Fibroblast of pulmonary artery (primary cell): ENCODE measurements around the gene TAGAP.
A peak's percentile ranks its signal among the peaks of the same experiment; 100 is the strongest.

Experiments used
- DNase-seq: peaks from one replicate; pipeline ENCODE4 v3.0.0-alpha.2; 2010; ENCODE audit warnings: low read depth
- H3K4me3 ChIP-seq: replicated peaks from 2 replicates; pipeline ENCODE4 v1.5.1; 2011; ENCODE audit warnings: low read depth, mild to moderate bottlenecking, control low read depth, low read length, moderate library complexity
- TF ChIP-seq, protein P1 (sequence below): IDR thresholded peaks from 2 replicates; pipeline ENCODE4 v1.5.1; 2011; ENCODE audit warnings: mild to moderate bottlenecking, control low read depth, low read length, inconsistent platforms; ENCODE audit errors: missing control alignments

The TAGAP gene

DNA sequence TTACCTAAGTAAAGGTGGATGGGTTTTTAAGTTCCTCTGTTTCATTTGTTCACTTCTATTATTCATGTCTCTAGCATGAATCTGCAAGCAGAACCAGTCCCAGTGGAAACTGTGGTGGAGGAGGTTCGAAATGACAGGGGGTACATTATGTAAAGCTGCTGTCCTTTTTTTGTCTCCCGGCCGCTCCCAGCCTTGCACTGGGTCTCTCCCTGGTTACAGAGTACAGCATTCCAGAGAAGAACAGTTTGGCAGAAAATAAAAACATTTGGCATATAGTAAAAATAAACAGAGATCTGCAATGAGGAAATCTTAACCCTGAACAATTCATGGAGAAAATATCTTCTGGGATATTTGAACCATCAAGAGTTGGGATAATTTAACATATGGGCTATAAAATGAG is 34.6 kb upstream of the TAGAP start:
- no peak overlapping the region for H3K4me3 ChIP-seq
- DNase-seq, result no peak

DNA sequence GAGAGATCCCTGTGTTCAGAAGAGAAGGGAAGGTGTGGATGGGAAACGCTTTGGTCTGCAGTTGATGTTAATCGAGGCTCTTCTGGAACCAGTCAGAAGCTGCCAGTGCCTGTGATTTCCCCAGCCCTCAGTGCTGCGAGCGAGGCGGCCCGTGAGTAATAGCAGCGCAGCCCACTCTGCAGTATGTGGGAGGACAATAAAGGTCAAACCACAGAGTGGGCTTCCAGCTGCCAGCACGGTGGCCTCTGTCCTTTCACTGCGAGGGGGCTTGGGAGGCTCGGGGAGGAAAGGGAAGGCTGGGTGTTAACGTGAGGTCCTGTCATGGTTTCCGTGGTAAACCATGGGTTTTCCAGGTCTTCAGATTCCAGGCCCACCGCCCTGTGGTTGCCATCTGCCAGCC is 32.3 kb upstream of the TAGAP start:
- TF ChIP-seq, protein P1, sequence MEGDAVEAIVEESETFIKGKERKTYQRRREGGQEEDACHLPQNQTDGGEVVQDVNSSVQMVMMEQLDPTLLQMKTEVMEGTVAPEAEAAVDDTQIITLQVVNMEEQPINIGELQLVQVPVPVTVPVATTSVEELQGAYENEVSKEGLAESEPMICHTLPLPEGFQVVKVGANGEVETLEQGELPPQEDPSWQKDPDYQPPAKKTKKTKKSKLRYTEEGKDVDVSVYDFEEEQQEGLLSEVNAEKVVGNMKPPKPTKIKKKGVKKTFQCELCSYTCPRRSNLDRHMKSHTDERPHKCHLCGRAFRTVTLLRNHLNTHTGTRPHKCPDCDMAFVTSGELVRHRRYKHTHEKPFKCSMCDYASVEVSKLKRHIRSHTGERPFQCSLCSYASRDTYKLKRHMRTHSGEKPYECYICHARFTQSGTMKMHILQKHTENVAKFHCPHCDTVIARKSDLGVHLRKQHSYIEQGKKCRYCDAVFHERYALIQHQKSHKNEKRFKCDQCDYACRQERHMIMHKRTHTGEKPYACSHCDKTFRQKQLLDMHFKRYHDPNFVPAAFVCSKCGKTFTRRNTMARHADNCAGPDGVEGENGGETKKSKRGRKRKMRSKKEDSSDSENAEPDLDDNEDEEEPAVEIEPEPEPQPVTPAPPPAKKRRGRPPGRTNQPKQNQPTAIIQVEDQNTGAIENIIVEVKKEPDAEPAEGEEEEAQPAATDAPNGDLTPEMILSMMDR, result no peak
- DNase-seq, result peak; percentile 19
- H3K4me3 ChIP-seq, result no peak overlapping the region

More for the DNA sequence above, 34.6 kb upstream of the TAGAP start:
- TF ChIP-seq, protein P1, result no peak

DNA sequence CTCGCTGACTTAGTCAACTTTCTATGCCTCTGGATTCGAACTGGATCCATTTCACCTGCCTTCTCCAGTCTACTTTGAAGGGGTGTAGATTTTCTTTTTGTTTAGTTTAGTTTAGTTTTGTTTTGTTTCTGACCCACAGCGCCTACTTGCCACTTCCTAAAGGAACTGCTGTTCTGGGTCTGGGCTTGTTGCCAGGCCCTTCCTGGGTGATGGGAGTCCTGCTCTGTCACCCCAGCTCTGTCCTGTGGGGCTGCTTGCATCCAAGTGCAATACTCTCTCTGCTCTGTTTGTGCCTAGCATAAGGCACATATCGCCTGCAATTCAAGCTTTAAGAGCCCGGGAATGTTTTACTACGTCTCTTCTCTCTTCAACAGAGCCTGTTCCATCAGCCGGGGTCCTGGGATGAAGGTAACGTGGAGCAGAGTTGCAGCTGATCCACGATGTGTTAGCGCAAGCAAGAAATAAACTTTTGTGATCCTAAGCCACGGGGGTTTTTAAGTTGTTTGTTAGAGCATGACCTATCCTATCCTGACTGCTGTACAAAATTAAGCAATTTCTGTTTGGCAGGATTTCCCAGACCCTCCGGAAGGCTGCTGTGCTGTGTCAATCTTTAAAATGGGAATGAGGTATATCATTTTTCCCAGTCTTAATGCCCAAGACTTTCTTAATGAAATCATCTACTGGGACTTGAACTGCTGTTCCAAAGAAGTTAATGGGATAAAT is 30.9 kb upstream of the TAGAP start:
- DNase-seq, result no peak
- TF ChIP-seq, protein P1, result no peak
- H3K4me3 ChIP-seq, result no peak overlapping the region

DNA sequence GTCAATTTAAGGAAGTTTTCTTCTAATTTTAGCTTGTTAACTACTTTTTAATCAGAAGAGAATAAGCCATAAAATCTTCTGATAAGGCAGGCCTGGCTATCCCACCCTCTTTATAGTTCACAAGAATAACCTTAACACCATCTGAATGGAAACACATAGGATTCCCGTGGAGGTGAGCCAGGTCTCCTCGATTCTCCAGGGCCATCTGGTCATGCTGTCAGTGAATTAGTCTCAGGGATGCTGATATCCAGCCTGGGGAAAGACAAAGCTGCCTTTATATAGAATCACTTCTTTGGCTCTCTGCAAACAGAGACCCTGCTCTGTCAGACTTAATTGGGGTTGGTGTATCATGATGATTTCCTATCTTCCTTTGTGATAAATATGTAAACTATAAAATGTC is 30.1 kb upstream of the TAGAP start:
- TF ChIP-seq, protein P1, result no peak
- no peak for DNase-seq
- no peak overlapping the region for H3K4me3 ChIP-seq

DNA sequence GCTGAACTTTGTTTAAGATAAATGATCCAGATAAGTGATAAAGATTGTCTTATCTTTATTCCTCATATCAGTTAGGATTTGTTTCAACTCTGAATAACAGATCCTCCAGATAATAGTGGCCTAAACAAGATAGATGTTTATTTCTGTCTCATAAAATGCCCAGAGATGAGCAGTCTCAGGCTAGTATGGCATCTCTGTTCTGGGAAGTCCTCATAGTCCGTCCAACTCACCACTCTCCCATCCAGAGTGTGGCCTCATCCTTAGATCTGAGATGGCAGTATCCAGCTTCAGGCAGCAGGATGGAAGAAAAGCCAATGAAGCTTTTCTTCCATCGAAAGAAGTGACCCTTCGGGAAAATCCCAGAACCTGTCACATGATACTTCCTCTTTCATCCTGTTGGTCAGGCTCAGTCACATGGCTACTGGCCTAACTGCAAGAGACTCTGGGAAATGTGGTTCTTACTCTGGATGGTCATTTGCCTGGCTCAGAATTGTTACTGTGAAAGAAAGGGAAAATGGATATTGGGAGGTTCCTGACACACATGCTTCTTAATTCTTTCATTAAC is 29.4 kb upstream of the TAGAP start:
- H3K4me3 ChIP-seq, result no peak overlapping the region
- TF ChIP-seq, protein P1, result no peak
- peak; percentile 50 for DNase-seq

DNA sequence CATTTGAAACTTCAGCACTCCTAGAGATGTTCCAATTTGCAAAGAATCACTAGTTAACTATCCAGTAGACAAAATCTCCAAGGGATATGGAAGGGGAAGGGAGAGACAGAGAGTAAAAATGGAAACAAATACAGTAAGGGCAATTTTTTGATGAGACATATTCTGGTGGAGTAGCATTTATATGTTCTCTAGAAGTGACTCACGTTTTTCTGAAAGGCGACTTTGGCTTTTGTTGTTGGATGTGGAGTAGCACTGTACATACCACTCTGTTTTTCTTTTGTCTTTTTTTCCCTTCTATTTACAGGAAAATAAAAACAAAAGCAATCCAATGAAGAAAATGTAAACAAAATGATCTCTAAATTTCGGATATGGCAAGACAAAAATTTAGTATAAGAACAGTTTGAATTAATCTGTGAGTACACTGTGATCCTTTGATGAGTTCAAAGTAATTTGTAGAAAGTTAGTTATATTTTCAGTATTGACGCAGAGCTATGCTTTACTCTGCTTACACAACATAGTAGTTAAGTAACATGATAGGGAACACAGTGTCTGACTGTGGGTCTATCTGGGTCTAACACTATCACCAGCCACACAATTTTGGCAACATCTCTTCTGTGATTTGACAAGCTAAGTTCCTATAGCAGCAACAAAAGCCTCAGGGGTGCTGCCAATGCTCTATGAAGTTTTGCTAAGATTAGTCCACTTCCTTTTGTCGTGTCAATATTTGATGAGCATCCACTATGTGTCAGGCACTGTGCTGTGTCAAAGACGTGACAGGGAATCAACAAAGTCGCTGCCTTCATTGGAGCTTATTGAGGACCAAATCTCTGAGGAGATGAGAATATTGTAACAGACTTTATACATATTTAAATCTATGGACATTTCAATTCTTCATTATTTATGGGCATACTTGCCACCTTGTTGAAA is 27.3 kb upstream of the TAGAP start:
- no peak overlapping the region for H3K4me3 ChIP-seq
- no peak for DNase-seq
- TF ChIP-seq, protein P1, result no peak
